Stimulated activated CD4-positive, alpha-beta T cell treated with anti-CD3 and anti-CD28 coated beads, Interleukin-15, amount 100 ng/mL, for 1 hour (primary cell): ENCODE measurements around the gene IFITM2.
"Not testable (repeated sequence)": the region's sequence is repeated elsewhere in the genome, so short reads cannot be mapped to it uniquely, and the experiment has no call there.

Experiments
- DNase-seq, 2 donors: peaks; one replicate each; pipeline ENCODE4 v3.0.0-alpha.2; 2020; ENCODE audit warnings: low read depth in 1 of 2, low spot score in 1 of 2

Gene IFITM2

GRCh38 chr11:307766-308708 is at the start of gene IFITM2:
TSS of gene IFITM2 (plus strand) at chr11:307816. CDS start at chr11:308193, 377 bp downstream.
- not testable (repeated sequence) for DNase-seq

- no peak for DNase-seq
Measured at GRCh38 chr11:259413-259812, 48.2 kb upstream of the IFITM2 start.

GRCh38 chr11:261624-262023 is 46.0 kb upstream of the IFITM2 start:
- no peak for DNase-seq

GRCh38 chr11:266676-267439 is 40.8 kb upstream of the IFITM2 start:
- no peak for DNase-seq

- no peak for DNase-seq
Measured at GRCh38 chr11:267491-267994, 40.1 kb upstream of the IFITM2 start.

GRCh38 chr11:268716-269145 is 38.9 kb upstream of the IFITM2 start:
- not testable (repeated sequence) for DNase-seq

- no peak for DNase-seq
Measured at GRCh38 chr11:269146-269890, 38.3 kb upstream of the IFITM2 start.

GRCh38 chr11:270451-271318 is 36.9 kb upstream of the IFITM2 start:
- no peak for DNase-seq

GRCh38 chr11:271319-271715 is 36.3 kb upstream of the IFITM2 start:
- DNase-seq = no peak

- DNase-seq = no peak
Measured at GRCh38 chr11:272195-272930, 35.3 kb upstream of the IFITM2 start.

GRCh38 chr11:272931-273198 is 34.8 kb upstream of the IFITM2 start:
- no peak for DNase-seq

GRCh38 chr11:276219-276618 is 31.4 kb upstream of the IFITM2 start:
- DNase-seq = no peak

- no peak for DNase-seq
Measured at GRCh38 chr11:278001-278951, 29.3 kb upstream of the IFITM2 start, which contains the start of gene NLRP6. TSS of gene NLRP6 (plus strand) at chr11:278407. CDS start at chr11:278570, 163 bp downstream.

GRCh38 chr11:279040-279965 is 28.3 kb upstream of the IFITM2 start:
- no peak for DNase-seq

- no peak for DNase-seq
Measured at GRCh38 chr11:279966-280705, 27.5 kb upstream of the IFITM2 start.

GRCh38 chr11:280706-281485 is 26.7 kb upstream of the IFITM2 start:
- no peak for DNase-seq
